Stimulated activated CD4-positive, alpha-beta T cell treated with anti-CD3 and anti-CD28 coated beads, Interleukin-1b, Interleukin-23, amount 100 ng/mL, for 48 hours (primary cell): ENCODE data around the gene PPP6R1.
A peak's percentile ranks its signal among the peaks of the same experiment; 100 is the strongest.
"Not testable (repeated sequence)": the region's sequence is repeated elsewhere in the genome, so short reads cannot be mapped to it uniquely, and the experiment has no call there.

ENCODE experiments used
- DNase-seq: peaks from one replicate; pipeline ENCODE4 v3.0.0-alpha.2; 2020

PPP6R1 gene

DNA sequence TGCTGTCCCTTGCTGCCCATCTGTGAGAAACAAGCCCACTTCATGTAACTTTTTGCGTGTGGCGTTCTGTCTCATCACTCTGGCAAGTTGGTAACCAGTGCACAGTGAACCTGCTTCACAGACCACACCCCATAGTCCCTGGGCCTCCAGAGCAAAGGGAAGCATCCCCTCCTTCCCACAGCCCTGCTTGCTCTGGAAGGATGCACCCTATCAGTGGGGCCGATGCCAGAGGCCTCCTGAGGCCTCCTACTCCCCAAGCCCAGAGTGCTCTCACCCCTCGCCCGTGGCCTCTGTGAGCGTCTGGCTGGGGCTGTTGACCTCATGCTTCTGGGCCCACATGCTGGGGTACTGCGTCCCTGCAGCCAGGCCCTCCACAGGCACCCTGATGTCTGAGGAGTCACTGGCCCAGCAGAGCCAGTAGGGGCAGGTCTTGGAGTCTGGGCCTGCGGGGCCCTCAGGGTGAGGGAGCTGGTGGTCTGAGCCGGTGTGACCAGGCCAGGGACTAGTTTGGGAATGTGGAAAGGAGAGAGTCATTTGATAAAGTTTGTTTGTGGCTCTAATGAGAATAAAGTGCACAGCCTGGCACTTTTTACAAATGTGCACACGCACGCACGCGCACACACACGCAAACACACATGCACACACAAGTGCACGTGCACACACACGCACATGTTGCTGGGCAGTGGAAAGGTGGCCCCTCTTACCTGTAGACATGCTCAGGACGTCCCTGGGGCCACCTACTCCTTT lies 35.4 kb downstream of the PPP6R1 start:
- DNase-seq, result no peak

DNA sequence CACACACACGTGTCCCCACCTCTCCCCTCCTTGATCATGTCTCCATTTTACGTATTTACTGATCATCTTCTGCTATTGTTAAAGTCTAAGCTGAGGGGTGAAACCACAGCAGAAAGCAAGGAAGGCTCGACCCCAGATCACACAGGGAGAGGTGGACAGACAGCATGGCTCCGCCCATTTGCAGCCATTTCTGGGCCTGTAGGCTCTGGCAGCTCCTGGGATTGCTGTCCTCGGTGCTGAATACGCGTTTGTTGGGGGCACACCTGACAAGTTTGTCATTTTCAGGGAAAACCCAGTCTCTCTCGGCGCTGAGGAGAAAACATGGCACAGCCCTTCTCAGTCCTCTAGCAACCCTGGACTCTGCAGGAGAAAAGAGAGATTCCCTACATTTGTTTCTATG lies 38.3 kb downstream of the PPP6R1 start:
- no peak for DNase-seq

DNA sequence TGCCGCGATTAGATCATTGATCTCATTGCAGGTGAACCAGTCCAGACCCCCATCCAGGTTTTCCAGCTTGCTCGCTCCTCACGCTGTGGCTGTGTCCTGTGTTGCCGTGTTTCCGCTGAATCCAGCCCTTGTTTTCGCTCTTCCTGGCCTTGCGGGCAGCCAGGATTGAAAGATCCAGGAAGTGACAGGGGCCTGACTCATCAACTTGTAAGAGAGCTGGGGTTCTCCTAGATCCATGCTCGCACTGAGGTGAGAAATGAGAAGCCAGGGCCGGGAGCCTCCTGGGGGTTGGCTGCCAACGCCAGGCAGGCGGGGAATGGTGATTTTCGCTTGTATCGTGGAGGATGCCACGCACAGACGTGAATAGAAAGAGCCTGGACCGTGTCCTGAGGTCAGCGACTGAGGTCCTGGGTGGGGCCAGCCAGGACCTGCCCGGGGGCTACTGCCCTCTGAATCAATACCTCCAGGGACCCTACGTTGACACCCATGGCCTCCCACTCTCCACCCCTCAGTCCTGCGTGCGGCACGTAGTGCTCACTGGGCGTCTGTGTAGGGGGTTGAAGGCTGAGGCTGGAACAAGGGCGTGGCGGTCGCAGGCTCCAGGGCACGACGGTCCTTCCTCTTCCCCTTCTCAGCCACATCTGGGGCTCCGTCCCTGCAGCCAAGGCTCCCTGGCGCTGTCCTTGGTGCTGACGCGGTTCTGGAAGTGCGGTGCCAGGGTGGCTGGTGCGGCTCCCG lies 42.2 kb downstream of the PPP6R1 start:
- DNase-seq, result peak; percentile 77

DNA sequence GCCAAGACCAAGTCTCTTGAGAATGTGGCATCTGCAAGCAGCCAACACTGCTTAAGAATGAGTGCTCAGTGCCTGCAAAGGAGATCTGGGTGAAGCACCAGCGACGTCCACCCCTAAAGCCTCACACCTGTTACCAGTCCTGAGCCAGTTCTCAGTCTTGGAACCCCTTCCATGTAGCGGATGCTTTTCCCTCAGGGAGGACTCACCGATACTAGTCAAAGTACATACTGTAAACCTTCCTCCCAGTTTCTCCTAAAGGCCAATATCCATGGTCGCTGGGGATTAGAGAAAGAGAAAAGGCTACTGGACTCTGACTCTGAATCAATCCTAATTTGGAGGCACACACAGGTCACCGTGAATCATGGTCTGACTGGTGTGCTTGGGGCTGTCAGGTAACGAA lies 45.3 kb downstream of the PPP6R1 start:
- no peak for DNase-seq

DNA sequence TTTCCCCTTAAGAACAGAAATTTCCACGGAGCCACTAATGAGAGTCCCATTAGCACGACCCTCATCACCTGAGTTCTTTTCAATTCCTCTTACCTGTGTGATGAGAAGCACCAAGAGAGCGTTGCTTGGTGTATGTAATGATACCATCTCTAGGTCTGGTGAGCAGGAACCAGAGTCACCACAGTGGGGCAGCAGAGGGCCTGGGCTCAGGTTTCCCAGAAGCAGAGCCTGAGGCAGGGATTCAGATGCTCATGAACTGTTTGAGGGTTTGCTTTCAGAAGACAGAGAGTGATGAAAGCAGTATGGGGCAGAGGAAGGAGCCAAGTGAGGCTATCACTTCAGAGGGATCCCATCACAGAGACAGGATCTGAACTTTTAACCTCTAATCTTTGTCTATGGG lies 46.4 kb downstream of the PPP6R1 start:
- DNase-seq, result peak; percentile 57

DNA sequence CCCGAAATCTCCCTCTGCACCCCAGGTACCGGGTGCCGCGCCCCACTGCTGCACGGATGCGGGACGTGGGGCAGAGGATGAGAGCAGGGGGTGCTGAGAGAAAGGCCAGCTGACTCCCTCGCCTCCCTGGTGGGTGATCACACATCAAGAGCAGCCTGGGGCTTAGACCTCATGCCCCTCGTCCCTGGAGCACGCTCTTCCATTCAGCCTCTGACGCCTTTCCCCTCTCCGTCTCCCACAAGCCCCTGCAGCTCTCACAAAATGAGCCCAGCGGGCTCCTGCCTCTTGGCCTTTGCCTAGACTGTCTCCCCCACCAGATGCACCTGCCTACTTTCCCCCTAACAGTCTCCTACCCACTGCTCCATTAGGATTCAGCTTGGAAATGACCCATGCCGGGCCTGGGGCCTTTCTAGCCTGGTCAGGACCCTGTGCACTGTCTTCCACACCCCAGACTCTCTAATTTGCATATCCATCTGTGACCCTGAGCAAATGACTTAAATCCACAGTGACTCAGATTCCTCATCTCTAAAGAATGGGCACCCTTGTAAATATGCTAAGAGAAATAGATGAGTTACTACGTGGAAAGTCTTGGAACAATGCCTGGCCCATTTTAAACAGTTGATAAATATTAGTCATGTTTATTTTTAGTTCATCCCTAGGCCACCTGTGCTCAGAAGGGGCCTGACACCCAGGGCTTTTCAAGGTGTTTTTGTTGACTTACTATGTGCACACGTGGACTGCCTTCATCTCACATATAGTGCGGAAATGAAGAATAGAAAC lies 48.9 kb downstream of the PPP6R1 start:
- DNase-seq, result no peak

DNA sequence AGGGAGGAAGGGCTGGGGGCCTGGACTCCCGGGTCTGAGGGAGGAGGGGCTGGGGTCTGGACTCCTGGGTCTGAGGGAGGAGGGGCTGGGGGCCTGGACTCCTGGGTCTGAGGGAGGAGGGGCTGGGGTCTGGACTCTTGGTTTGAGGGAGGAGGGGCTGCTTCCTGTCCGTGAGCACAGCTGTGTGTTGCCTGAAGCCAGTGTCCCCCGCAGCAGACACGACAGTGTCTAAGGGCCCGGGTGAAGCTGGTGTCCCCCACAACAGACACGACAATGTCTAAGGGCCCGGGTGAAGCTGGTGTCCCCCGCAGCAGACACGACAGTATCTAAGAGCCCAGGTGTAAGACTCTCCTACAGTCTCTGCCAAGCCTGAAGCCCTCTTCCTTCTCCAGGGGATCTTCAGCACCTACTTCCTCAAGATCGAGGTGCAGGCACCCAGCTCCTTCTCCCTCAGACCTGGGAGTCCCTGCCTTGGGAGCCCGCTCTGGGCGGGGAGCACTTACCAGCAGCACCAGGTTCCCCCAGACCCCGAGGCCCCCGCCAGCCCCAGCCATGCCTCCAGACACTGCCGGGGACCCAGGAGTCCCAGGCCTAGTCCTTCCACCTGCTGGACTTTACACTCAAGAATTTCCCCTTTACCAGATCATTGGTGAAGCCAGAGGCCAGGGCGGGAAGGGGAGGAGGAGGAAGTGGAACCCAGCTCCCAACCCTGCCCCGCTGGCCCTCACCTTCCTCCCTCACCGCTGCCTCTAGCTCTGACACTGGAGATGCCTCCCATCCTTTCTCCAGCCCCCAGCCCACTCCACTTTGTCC lies 49.7 kb downstream of the PPP6R1 start, which contains the start of gene PTPRH:
TSS of gene PTPRH (minus strand) at position 622 of the 813 bp plus-strand sequence. CDS start at position 554, 68 bp downstream.
- no peak for DNase-seq

DNA sequence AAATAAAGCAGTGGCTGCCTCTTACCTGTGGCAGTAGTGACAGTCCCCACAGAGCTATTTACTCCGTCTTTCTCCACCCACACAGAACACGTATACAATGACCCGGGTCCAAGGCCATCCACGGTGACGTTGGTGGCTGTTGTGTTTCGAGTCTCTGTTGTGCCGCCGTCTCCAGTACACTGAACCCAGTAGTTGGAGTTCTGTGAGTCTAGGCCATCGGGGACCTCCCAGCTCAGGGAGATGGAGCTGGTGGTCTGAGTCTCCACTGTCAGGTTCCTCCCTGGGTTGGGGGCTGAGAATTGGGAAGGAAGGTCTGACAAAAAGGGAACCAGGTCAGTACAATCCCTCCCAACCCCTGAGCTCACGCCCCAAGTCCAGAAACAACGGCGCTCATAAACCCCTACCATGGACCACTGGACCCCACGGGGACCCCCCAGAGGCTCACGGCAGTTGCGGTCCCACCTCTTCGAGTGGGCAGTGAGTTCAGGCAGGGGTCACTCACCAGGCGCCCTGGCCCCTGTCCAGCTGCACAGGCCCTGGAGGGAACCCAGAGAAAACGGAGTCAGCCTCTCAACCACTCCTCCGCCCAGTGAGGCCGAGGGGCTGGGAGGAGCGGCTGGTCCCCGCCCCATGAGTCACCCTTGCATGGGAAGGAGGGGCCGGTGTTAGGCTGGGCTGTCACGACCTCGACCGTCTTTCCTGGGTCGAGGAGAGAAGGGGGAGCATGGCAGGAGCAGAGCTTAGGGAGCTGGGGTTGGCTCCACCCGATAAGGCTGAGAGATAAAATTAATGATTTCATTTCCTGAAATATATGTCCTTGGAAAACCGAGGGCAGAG lies 51.9 kb downstream of the PPP6R1 start:
- peak; percentile 57 for DNase-seq

DNA sequence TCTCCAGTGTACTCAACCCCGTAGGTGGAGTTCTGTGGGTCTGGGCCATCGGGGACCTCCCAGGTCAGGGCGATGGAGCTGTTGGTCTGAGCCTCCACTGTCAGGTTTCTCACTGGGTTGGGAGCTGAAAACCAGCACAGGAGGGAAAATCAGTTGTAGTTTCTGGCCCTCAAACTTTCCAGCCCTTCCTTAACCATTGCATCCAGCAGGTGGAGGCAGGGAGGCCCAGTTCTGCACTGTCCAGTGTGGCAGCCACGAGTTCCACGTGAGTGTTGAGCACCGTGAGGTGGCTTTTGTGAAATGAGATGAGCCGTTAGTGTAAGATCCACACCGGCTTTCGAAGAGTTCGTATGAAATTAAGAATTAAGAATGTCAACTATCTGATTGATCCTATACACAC lies 56.6 kb downstream of the PPP6R1 start:
- not testable (repeated sequence) for DNase-seq

DNA sequence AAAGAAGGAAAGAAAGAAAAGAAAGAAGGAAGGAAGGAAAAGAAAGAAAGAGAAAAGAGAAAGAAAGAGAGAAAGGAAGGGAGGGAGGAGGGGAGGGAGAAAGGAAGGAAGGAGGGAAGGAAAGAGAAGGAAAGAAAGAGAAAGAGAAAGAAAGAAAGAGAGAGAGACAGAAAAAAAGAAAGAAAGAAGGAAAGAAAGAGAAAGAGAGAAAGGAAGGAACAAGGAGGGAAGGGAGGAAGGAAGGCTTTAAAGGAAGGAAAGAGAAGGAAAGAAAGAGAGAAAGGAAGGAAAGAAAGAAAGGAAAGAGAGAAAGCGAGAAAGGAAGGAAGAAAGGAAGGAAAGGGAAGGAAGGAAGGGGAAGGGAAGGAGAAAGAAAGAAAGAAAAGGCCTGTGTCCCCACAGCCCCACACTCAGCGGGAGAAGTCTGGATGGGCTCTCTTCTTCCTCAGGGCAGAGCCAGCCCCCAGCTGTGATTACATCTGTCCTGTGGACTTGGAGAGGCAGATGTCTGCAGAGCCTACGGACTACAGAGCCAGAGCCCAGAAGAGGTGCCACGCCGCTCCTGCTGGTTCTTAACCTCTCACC lies 59.1 kb downstream of the PPP6R1 start:
- no peak for DNase-seq

DNA sequence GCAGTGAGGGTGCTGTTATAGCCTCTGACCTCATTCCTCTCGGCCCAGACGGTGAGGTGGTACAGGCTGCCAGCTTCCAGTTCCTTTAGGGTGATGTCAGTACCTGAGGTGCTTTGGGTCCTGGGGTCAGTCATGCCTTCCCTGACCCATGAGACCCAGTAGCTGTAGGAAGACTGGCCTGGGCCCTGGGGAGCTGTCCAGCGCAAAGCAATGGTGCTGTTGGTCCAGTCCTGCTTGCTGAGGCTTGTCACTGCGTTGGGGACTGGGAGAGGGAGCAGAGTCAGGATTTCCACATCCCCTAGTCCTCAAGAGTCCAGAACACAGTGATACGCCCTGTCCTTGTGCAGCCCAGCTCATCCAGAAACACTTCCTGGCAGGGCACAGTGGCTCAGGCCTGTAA lies 60.2 kb downstream of the PPP6R1 start:
- no peak for DNase-seq

DNA sequence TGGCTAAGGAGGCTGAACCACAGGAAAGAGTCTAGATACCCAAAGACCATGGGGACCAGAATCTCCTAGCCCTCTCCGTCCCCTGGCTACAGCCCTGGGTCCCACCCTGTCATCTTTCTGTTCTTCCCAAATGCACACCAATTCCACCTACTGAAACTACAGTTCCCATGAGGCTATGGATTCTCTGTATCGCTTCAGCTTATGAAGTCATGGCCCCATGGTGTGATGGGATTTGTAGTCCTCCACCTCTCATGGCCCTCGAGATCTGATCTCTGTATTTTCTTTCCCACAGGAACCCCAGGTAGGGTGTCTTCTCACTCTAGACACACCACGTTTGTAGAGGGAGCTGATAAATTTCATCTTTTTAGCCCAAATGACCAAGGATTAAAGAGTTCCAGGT lies 61.3 kb downstream of the PPP6R1 start:
- no peak for DNase-seq

DNA sequence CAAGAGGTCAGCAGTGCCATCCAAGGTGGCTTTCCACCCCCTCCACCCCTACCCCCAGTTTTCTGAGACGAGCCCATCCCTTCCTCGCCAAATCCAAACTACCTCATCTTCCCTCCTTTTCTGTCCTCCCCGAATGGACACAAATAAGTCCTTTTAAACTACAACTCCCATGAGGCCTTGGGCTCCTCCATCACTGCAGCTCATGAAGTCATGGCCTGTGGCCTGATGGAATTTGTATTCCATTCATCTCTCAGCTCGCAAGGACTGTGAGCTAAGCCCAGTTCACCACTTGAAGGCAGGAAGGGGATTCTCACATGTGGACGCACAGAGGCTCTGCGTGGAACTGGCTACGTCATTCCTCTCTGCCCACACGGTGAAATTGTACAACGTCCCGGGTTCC lies 62.0 kb downstream of the PPP6R1 start:
- DNase-seq, result no peak

DNA sequence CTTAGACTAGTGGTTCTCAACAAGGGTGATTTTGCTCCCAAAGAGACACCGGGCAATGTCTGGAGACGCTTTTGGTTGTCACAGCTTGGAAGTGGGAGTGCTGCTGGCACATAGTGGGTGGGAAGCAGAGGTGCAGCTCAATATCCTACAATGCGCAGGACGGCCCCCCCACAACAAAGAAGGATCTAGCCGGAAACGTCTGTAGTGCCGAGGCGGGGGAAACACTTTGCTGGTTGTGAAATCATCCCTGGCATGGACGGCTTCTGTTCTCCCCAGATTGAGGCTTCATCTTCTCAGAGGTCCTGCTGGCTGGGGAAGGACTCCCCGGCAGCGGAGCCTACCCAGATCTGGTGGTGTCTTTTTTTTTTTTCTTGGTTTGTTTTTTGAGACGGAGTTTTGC lies 65.3 kb downstream of the PPP6R1 start:
- DNase-seq, result no peak

DNA sequence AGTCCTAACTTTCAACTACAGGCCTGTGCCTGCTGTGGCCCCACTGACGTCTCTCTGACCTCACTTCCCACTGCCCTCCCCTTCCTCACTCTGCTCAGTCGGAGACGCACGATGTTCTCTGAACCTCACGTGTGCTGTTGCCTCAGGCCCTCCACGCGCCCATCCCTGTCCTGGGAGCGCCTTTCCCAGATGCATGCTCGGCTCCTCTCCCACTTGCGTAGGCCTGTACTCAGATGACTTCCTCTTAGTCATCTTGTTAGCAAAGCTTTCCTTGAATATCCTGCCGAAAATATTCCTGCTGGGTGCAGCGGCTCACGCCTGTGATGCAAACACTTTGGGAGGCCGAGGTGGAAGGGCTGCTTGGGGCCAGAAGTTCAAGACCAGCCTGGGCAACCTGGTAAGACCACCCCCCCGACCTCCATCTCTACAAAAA lies 69.4 kb downstream of the PPP6R1 start:
- DNase-seq, result no peak

DNA sequence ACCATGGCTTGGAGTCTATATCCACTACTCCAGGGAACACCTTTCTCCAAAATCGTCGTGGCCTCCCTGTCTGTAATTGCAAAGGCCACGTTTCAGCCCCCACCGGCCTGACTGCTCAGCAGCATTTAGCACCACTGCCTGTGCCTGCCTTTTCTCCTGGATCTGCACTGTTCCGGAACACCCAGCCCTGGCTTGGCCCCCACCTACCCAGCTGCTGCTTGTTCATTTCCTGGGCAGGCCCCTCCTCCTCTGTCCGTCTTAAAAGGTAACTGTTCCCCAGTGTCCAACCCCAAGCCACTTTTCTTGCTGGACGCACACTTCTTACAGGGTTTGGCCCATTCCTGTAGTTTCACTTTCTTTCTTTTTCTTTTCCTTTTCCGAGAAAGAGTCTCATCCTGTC lies 70.2 kb downstream of the PPP6R1 start:
- DNase-seq, result no peak

DNA sequence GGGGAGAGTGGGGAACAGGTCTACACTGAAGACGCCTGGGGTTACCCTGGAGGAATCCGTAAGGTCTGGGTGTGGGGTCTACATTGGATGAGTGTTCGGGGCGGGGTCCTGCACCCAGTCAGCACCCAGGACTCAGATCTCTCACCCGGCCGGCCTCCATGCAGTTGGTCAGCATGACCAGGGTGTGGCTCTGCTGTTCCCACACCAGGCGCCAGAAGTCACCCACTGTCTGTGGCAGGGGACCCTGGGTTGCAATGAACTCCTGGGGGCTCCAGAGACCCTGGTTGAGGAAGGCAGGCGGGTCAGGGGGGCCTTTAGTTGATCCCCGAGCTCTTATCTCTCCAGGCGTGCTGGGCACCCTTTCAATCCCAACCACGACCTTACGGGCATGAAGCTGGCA lies 72.7 kb downstream of the PPP6R1 start:
- no peak for DNase-seq

DNA sequence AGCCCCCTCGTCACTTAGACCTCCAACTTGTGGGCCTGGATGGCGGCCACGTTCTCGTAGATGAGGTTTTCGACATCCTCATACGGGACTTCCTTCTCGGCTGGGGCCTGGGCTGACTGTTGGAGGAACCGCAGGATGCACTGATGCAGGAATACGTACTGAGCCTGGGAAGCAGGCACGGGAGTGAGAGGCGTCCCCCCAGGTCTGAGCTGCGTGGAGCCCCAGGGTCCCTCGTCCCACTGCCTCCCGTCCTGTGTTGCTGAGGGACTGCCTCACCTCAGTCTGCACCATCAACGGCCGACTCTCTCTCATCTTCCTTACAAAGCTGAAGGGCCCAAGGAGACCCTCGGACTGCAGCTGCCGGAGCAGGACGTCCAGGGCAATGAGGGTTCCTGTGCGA lies 77.1 kb downstream of the PPP6R1 start:
- DNase-seq, result no peak
